Adrenal gland (tissue), 5 donors: Measurements from ENCODE around the gene SYNRG.

Source experiments
- CTCF ChIP-seq, 6 experiments: fragments of 450-650 bp in 4 of 6; fragments of 200-600 bp in 2 of 6; sonication (generic) in 1 of 6; IDR thresholded peaks; 1 replicate in 5 of 6; 2 replicates in 1 of 6; pipeline versions ENCODE4 v1.5.1 to v1.8.0; 2016 to 2021; ENCODE audit warnings: antibody characterized with exemption in 6 of 6, mild to moderate bottlenecking in 2 of 6, moderate library complexity in 1 of 6
- POLR2A ChIP-seq, 2 donors: fragments of 450-650 bp; IDR thresholded peaks; one replicate each; pipeline ENCODE4 v1.6.1; 2017; ENCODE audit warnings: antibody characterized with exemption in 2 of 2, mild to moderate bottlenecking in 2 of 2, moderate library complexity in 1 of 2
- donor health status: DM: no; HTN: no; CAD: no.

- no peak for TF ChIP-seq CTCF (IDR thresholded peaks at IDR 0.05)
- TF ChIP-seq POLR2A (IDR thresholded peaks at IDR 0.05): no peak
Observed at GRCh38 chr17:37647856-37648255, 38.6 kb upstream of the SYNRG start.
